Heart left ventricle (tissue), 13 donors: ENCODE data around the gene OR51B6.
"Not testable (repeated sequence)": the region's sequence is repeated elsewhere in the genome, so short reads cannot be mapped to it uniquely, and the experiment has no call there.

Experiments
- POLR2A ChIP-seq, 2 donors: fragments of 450-650 bp; IDR thresholded peaks; one replicate each; pipeline ENCODE4 v1.6.1; 2017; ENCODE audit warnings: antibody characterized with exemption in 2 of 2, mild to moderate bottlenecking in 2 of 2, moderate library complexity in 2 of 2
- TF ChIP-seq, protein P1 (sequence below), 12 donors: fragments of 200-600 bp; sonication (generic) in 4 of 12; IDR thresholded peaks; one replicate each; pipeline versions ENCODE4 v1.5.0 to v1.8.0; 2018 to 2022; ENCODE audit warnings: antibody characterized with exemption in 12 of 12, mild to moderate bottlenecking in 5 of 12
- donor health status: ischemic (EF 13 %, LVEDD 7.1; RV severe dilation, severe dysfunction).
- donor health status: DM: no; HTN: yes; CAD: no.
- donor health status: DM: no; HTN: no; CAD: no.
- donor health status: ischemic (EF 25% LVEDD 6.9; RV normal size, moderate dysfunction).
- donor health status: ischemic (EF 25% LVEDD 5.7; RV mildly dilated, moderate dysfunction).
- donor health status: ischemic (EF 35%, LVEDD 5.7; RV mildly dilated, moderate dysfunction).
- donor health status: nonischemic (EF 11% LVEDD 7.7; RV severe dilation, severe dysfunction).
- donor health status: DM: yes; HTN: yes; CAD: no.
- donor health status: PGD.
- donor health status: ischemic (EF 29% LVEDD 5.4; RV normal size, mild dysfunction).
- donor health status: nonischemic (EF 23%, LVEDD 6.1; RV moderate dilation, normal function).

DNA sequence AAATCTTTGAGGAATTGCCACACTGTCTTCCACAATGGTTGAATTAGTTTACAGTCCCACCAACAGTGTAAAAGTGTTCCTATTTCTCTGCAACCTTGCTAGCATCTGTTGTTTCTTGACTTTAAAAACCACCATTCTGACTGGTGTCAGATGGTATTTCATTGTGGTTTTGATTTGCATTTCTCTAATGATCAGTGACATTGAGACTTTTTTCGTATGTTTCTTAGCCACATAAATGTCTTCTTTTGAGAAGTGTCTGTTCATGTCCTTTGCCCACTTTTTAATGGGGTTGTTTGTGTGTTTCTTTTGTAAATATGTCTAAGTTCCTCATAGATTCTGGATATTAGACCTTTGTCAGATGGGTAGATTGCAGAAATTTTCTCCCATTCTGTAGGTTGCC, 14.1 kb upstream of the OR51B6 start:
- TF ChIP-seq POLR2A (IDR thresholded peaks at IDR 0.05), result not testable (repeated sequence)
- TF ChIP-seq, protein P1, sequence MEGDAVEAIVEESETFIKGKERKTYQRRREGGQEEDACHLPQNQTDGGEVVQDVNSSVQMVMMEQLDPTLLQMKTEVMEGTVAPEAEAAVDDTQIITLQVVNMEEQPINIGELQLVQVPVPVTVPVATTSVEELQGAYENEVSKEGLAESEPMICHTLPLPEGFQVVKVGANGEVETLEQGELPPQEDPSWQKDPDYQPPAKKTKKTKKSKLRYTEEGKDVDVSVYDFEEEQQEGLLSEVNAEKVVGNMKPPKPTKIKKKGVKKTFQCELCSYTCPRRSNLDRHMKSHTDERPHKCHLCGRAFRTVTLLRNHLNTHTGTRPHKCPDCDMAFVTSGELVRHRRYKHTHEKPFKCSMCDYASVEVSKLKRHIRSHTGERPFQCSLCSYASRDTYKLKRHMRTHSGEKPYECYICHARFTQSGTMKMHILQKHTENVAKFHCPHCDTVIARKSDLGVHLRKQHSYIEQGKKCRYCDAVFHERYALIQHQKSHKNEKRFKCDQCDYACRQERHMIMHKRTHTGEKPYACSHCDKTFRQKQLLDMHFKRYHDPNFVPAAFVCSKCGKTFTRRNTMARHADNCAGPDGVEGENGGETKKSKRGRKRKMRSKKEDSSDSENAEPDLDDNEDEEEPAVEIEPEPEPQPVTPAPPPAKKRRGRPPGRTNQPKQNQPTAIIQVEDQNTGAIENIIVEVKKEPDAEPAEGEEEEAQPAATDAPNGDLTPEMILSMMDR (IDR thresholded peaks at IDR 0.05), result not testable (repeated sequence)
